ENCODE measurements around the gene DPH6.

DNA sequence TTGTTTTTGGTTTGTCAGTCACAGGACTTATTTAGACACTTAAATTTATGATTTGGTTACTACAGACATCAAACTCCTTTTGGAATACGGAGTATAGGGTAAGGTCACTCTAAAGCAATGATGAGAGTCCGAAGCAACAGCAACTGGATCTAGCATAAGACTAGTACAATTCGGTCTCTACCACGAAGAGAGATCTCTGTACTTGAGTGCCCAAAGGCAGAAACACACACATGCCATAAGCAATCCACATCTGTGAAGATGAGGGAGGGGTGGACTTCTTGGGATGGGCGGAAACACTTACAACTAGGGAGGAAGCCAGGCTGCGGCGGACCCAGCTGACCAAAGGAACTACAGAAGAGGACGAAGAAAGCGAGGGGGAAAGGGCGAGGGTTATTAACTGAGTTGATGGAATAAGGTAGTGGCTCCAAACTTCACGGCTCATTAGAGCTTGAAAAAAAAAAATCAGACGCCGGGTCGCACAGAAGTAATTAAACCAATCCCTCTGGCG lies 595 bp downstream of the DPH6 start:
- TF ChIP-seq, protein P1, sequence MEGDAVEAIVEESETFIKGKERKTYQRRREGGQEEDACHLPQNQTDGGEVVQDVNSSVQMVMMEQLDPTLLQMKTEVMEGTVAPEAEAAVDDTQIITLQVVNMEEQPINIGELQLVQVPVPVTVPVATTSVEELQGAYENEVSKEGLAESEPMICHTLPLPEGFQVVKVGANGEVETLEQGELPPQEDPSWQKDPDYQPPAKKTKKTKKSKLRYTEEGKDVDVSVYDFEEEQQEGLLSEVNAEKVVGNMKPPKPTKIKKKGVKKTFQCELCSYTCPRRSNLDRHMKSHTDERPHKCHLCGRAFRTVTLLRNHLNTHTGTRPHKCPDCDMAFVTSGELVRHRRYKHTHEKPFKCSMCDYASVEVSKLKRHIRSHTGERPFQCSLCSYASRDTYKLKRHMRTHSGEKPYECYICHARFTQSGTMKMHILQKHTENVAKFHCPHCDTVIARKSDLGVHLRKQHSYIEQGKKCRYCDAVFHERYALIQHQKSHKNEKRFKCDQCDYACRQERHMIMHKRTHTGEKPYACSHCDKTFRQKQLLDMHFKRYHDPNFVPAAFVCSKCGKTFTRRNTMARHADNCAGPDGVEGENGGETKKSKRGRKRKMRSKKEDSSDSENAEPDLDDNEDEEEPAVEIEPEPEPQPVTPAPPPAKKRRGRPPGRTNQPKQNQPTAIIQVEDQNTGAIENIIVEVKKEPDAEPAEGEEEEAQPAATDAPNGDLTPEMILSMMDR (IDR thresholded peaks at IDR 0.05), result no peak
- no peak for TF ChIP-seq POLR2A (IDR thresholded peaks at IDR 0.05)
